ENCODE measurements around the gene WNK4. TPM values are rescaled to one million over a fixed set of nuclear protein-coding genes. Genes with fewer than 3 reads are reported as not detected.

WNK4 gene
- total RNA-seq, 4 donors from 2014 or later, result under 0.01 to 1.7 (median 0.34) TPM; not detected in 1

- no peaks in the 10 kb centered on the region for H3K9me3 ChIP-seq
- H3K4me3 ChIP-seq, result peak overlapping the region; percentile 76 to 86
- no peak for DNase-seq
- H3K36me3 ChIP-seq, result no peaks in the 10 kb centered on the region
- H3K27me3 ChIP-seq, result no peaks in the 10 kb centered on the region
- TF ChIP-seq CTCF (IDR thresholded peaks at IDR 0.05) (no peak), POLR2A (IDR thresholded peaks at IDR 0.05) (no peak)
- intact Hi-C loops (cut with DNase I; ENCODE audit: low total_unique reads), result no loop called here
- H3K4me1 ChIP-seq, result peaks cover 0 to 4% of the 10 kb centered on the region in 2 donors
- H3K27ac ChIP-seq, result peak overlapping the region; percentile 75 to 81
Observed at GRCh38 chr17:42798011-42798382, 17.6 kb downstream of the WNK4 start.

- H3K9me3 ChIP-seq, result no peaks in the 10 kb centered on the region
- H3K36me3 ChIP-seq, result no peaks in the 10 kb centered on the region
- TF ChIP-seq POLR2A (IDR thresholded peaks at IDR 0.05), result peak in 1 of 2 donors; percentile 38
- peak in 1 of 4 experiments; percentile 7 for TF ChIP-seq CTCF (IDR thresholded peaks at IDR 0.05)
- intact Hi-C loops (cut with DNase I; ENCODE audit: low total_unique reads), result no loop called here
- H3K4me1 ChIP-seq, result peaks cover 0 to 4% of the 10 kb centered on the region in 2 donors
- DNase-seq, result peak; percentile 79 to 84
- H3K27me3 ChIP-seq, result no peaks in the 10 kb centered on the region
- peak within 1 kb of the TSS; percentile 76 to 86 for H3K4me3 ChIP-seq
- peak within 1 kb of the TSS; percentile 75 to 81 for H3K27ac ChIP-seq
Observed at GRCh38 chr17:42798383-42799380, 18.3 kb downstream of the WNK4 start, which contains the start of the genes CNTD1 and COA3. Gene CNTD1, plus strand, starts transcription at chr17:42798861. Its CDS starts 207 bp downstream, at chr17:42799068. Gene COA3, minus strand, starts transcription at chr17:42798704. Its CDS starts 23 bp downstream, at chr17:42798681.

GRCh38 chr17:42803074-42803883, 22.9 kb downstream of the WNK4 start:
- H3K4me1 ChIP-seq, result no peaks in the 10 kb centered on the region
- H3K4me3 ChIP-seq, result no peak overlapping the region
- intact Hi-C loops (cut with DNase I; ENCODE audit: low total_unique reads), result no loop called here
- DNase-seq, result no peak
- no peaks in the 10 kb centered on the region for H3K9me3 ChIP-seq
- no peaks in the 10 kb centered on the region for H3K27me3 ChIP-seq
- no peak overlapping the region for H3K27ac ChIP-seq
- TF ChIP-seq CTCF (IDR thresholded peaks at IDR 0.05) (no peak), POLR2A (IDR thresholded peaks at IDR 0.05) (no peak)
- H3K36me3 ChIP-seq, result no peaks in the 10 kb centered on the region

GRCh38 chr17:42804918-42805367, 24.5 kb downstream of the WNK4 start:
- intact Hi-C loops (cut with DNase I; ENCODE audit: low total_unique reads), result no loop called here
- H3K4me1 ChIP-seq, result no peaks in the 10 kb centered on the region
- no peak overlapping the region for H3K27ac ChIP-seq

More at GRCh38 chr17:42804918-42805367, 24.5 kb downstream of the WNK4 start:
- DNase-seq, result no peak
- H3K27me3 ChIP-seq, result no peaks in the 10 kb centered on the region
- H3K4me3 ChIP-seq, result no peak overlapping the region
- TF ChIP-seq CTCF (IDR thresholded peaks at IDR 0.05) (no peak), POLR2A (IDR thresholded peaks at IDR 0.05) (no peak)
- no peaks in the 10 kb centered on the region for H3K36me3 ChIP-seq
- no peaks in the 10 kb centered on the region for H3K9me3 ChIP-seq

All from uterus (tissue), 4 donors.